IMR-90 (cell line): ENCODE data around the gene CAPN3. TPM values are rescaled to one million over a fixed set of nuclear protein-coding genes. Genes with fewer than 3 reads are reported as not detected.

ENCODE experiments used
- ATAC-seq: fragments of 200-7000 bp; cut with Tn5 transposase; 2 replicates; pipeline ENCODE4 v1.9.1; 2020; ENCODE audit warnings: low read depth, mild to moderate bottlenecking, moderate library complexity
- BruUV-seq: library from RNA; stranded (reverse); fragments of 400-500 nt; replicated peaks from 2 replicates; lab custom pipeline; 2021; lab: Mats Ljungman, UMichigan
- CTCF ChIA-PET: fragments of 300-600 bp; formaldehyde crosslinking; extraction: SDS; loops from one replicate; lab custom pipeline; 2021; ENCODE audit warnings: antibody characterized with exemption; lab: Yijun Ruan, JAX
- POLR2A ChIA-PET: fragments of 300-600 bp; sonication (Branson Sonifier 250); formaldehyde crosslinking; loops from one replicate; lab custom pipeline; 2022; ENCODE audit warnings: antibody characterized with exemption; ENCODE audit not compliant: unreplicated experiment; lab: Charles Lee
- DNase-seq: peaks from one replicate; pipeline ENCODE4 v3.0.0; 2013
- H2AFZ ChIP-seq: replicated peaks from 2 replicates; pipeline ENCODE3; 2013; ENCODE audit warnings: low read length, mild to moderate bottlenecking; ENCODE audit not compliant: poor library complexity
- H2AK5ac ChIP-seq: 2 replicates; pipeline ENCODE4 v1.6.1; 2013; ENCODE audit warnings: low read depth, low read length, inconsistent platforms
- H2AK9ac ChIP-seq: replicated peaks from 2 replicates; pipeline ENCODE3; 2013; ENCODE audit warnings: mild to moderate bottlenecking, low read depth, low read length, moderate library complexity; ENCODE audit not compliant: poor library complexity
- H2BK120ac ChIP-seq: 2 replicates; pipeline ENCODE4 v1.6.1; 2013; ENCODE audit warnings: low read depth, low read length, inconsistent platforms
- H2BK15ac ChIP-seq: 3 replicates; pipeline ENCODE4 v1.6.1; 2013; ENCODE audit warnings: low read depth, low read length, inconsistent platforms
- H2BK20ac ChIP-seq: 2 replicates; pipeline ENCODE4 v1.6.1; 2013; ENCODE audit warnings: low read depth, mild to moderate bottlenecking, inconsistent platforms, low read length, moderate library complexity
- H2BK5ac ChIP-seq: 2 replicates; pipeline ENCODE4 v1.6.1; 2013; ENCODE audit warnings: mild to moderate bottlenecking, low read depth, low read length, inconsistent platforms; ENCODE audit not compliant: poor library complexity, severe bottlenecking
- H3K14ac ChIP-seq: replicated peaks from 2 replicates; pipeline ENCODE4 v1.6.1; 2013; ENCODE audit warnings: low read depth, low read length, inconsistent platforms
- H3K18ac ChIP-seq: 2 replicates; pipeline ENCODE4 v1.6.1; 2013; ENCODE audit warnings: low read depth, low read length, control low read depth
- H3K23ac ChIP-seq: 2 replicates; pipeline ENCODE4 v1.6.1; 2013; ENCODE audit warnings: low read depth, low read length, inconsistent platforms
- H3K27ac ChIP-seq: 2 replicates; pipeline ENCODE4 v1.5.1; 2013; ENCODE audit warnings: mild to moderate bottlenecking, control low read depth, low read length; ENCODE audit not compliant: insufficient read depth
- H3K27me3 ChIP-seq: 2 replicates; pipeline ENCODE4 v1.6.1; 2013; ENCODE audit warnings: low read length; ENCODE audit not compliant: control insufficient read depth, insufficient read depth
- H3K36me3 ChIP-seq: 2 replicates; pipeline ENCODE4 v1.6.1; 2013; ENCODE audit warnings: low read length, mixed read lengths; ENCODE audit not compliant: control insufficient read depth, insufficient read depth
- H3K4ac ChIP-seq: 2 replicates; pipeline ENCODE4 v1.6.1; 2013; ENCODE audit warnings: low read depth, low read length, inconsistent platforms
- H3K4me1 ChIP-seq: 2 replicates; pipeline ENCODE4 v1.6.1; 2013; ENCODE audit warnings: low read length, mixed read lengths; ENCODE audit not compliant: control insufficient read depth, insufficient read depth
- H3K4me2 ChIP-seq: 2 replicates; pipeline ENCODE4 v1.6.1; 2013; ENCODE audit warnings: low read depth, mild to moderate bottlenecking, control low read depth, low read length, moderate library complexity
- H3K4me3 ChIP-seq: 2 replicates; pipeline ENCODE4 v1.5.1; 2013; ENCODE audit warnings: low read depth, mild to moderate bottlenecking, control low read depth, low read length, moderate library complexity; ENCODE audit not compliant: insufficient read depth
- H3K56ac ChIP-seq: 2 replicates; pipeline ENCODE4 v1.6.1; 2013; ENCODE audit warnings: low read length, inconsistent platforms; ENCODE audit not compliant: insufficient read depth; ENCODE audit errors: extremely low read depth
- H3K79me1 ChIP-seq, 2 experiments: 2 replicates each; pipeline ENCODE4 v1.6.1; 2013; ENCODE audit warnings: low read length in 2 of 2, inconsistent platforms in 1 of 2, low read depth in 1 of 2
- H3K9ac ChIP-seq: 2 replicates; pipeline ENCODE4 v1.6.1; 2013; ENCODE audit warnings: low read depth, low read length, control low read depth
- H3K9me1 ChIP-seq: 2 replicates; pipeline ENCODE4 v1.6.1; 2013; ENCODE audit warnings: low read length, inconsistent platforms; ENCODE audit not compliant: insufficient read depth
- H3K9me3 ChIP-seq: 2 replicates; pipeline ENCODE4 v1.6.1; 2013; ENCODE audit warnings: low read length; ENCODE audit not compliant: control insufficient read depth, insufficient read depth
- H4K20me1 ChIP-seq: 2 replicates; pipeline ENCODE4 v1.6.1; 2013; ENCODE audit warnings: low read length, inconsistent platforms; ENCODE audit not compliant: insufficient read depth
- H4K5ac ChIP-seq: 2 replicates; pipeline ENCODE4 v1.6.1; 2013; ENCODE audit warnings: mild to moderate bottlenecking, low read depth, low read length, control low read depth
- H4K8ac ChIP-seq, 2 experiments: 2 replicates each; pipeline ENCODE4 v1.6.1; 2013; ENCODE audit warnings: low read depth in 2 of 2, low read length in 2 of 2, control low read depth in 1 of 2, inconsistent platforms in 1 of 2
- H4K91ac ChIP-seq: 2 replicates; pipeline ENCODE4 v1.6.1; 2013; ENCODE audit warnings: low read depth, low read length, inconsistent platforms; ENCODE audit not compliant: insufficient read depth
- MAFK ChIP-seq: IDR thresholded peaks from 2 replicates; pipeline ENCODE4 v1.6.1; 2012; ENCODE audit warnings: low read depth, low read length, improper control_type of control experiment
- RCOR1 ChIP-seq: IDR thresholded peaks from 2 replicates; pipeline ENCODE4 v1.6.1; 2012; ENCODE audit warnings: mild to moderate bottlenecking, low read length, improper control_type of control experiment; ENCODE audit not compliant: insufficient replicate concordance
- WGBS, 2 experiments: methylation state at CpG; one replicate each; pipeline versions ENCODE4 v1.1.5 to v1.1.7; 2013; ENCODE audit warnings: missing lambda C conversion rate in 2 of 2; ENCODE audit not compliant: insufficient read length in 1 of 2; ENCODE audit errors: extremely low coverage in 2 of 2; 5-methylcytosine and 5-hydroxymethylcytosine counted together
- dilution Hi-C: fragments of 300-500 bp; cut with HindIII; formaldehyde crosslinking; loops from one replicate; pipeline ENCODE4 v1.14.3; 2018; ENCODE audit warnings: low sequenced_read_pairs; ENCODE audit not compliant: unreplicated experiment
- in situ Hi-C: fragments of 300-500 bp; cut with MboI; formaldehyde crosslinking; loops from 3 replicates; pipeline ENCODE4 v1.14.3; 2019; ENCODE audit warnings: low sequenced_read_pairs, inconsistent platforms, mixed read lengths
- intact Hi-C: fragments of 100-400 bp; cut with micrococcal nuclease; formaldehyde crosslinking; loops from 2 replicates; pipeline ENCODE4 v1.10.0; 2022
- polyA plus RNA-seq, 3 experiments: library from polyadenylated mRNA; depleted of rRNA; stranded (reverse); fragments of >200 nt; gene quantifications; 2 replicates each; pipeline ENCODE4 v1.2.3, GENCODE V29; 2012; ENCODE audit warnings: low replicate concordance in 1 of 3
- total RNA-seq: library from RNA; depleted of rRNA; stranded (reverse); fragments of >200 nt; gene quantifications from 2 replicates; pipeline ENCODE4 v1.2.3, GENCODE V29; 2012

CAPN3 gene
- total and polyA plus RNA-seq, 2 of the 4 experiments (the other 2 are of a cell fraction), result 1.1 to 1.4 TPM

DNA sequence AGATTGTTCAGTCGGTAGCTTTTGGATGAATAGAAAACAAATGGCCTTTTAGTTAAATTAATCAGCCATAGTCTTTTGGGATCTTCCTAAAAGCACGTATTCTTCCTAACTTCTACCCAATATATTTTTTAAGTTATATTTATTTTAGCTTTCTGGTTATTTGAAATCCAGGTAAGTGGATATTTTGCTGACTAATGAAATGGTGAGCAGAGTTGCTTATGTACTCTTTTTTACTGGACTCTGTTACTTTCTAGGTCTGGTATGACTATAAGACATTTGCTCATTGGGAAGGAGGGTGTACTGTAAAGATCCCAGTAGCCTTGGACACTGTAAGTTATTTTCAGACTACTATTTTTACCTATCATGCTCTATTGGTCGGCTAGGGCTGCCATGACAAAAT, 13.8 kb upstream of the CAPN3 start:
- no TSS peak for BruUV-seq
- POLR2A ChIA-PET, result no interaction called here
- H3K23ac ChIP-seq, result no peak overlapping the region
- H2AK9ac ChIP-seq, result no peak overlapping the region
- H3K4me2 ChIP-seq, result no peak overlapping the region; the same call in 1 of the 2 replicates
- H3K56ac ChIP-seq, result no peak overlapping the region
- H3K14ac ChIP-seq, result no peak overlapping the region
- H3K9me1 ChIP-seq, result peaks cover 11% of the 10 kb centered on the region
- no peak overlapping the region for H3K4ac ChIP-seq
- no peak overlapping the region for H4K5ac ChIP-seq
- ATAC-seq, result no peak
- H3K4me3 ChIP-seq, result no peak overlapping the region
- intact Hi-C loops, result no loop called here
- no peak overlapping the region for H4K91ac ChIP-seq
- no peak overlapping the region for H2BK120ac ChIP-seq
- CTCF ChIA-PET, result no interaction called here
- no peaks in the 10 kb centered on the region for H3K36me3 ChIP-seq
- no peak overlapping the region for H2BK15ac ChIP-seq
- DNase-seq, result no peak
- 0 out of 4 replicates have a peak, but pooled peaks cover 0 to 5% of the 10 kb centered on the region in 2 experiments for H3K79me1 ChIP-seq
- dilution Hi-C loops, result no loop called here
- WGBS, 2 experiments, result 89% methylated on average over 1 of the region's 3 CpGs; no CpG with 5 or more reads in 1 of the 2 experiments
- no peak overlapping the region for H3K18ac ChIP-seq
- TF ChIP-seq MAFK (peak; percentile 84), RCOR1 (no peak)
- in situ Hi-C loops, result no loop called here
- H2BK20ac ChIP-seq, result no peak overlapping the region
- H2AK5ac ChIP-seq, result no peak overlapping the region
- no peak overlapping the region for H2BK5ac ChIP-seq
- H3K9ac ChIP-seq, result no peak overlapping the region
- peaks cover 11% of the 10 kb centered on the region for H3K4me1 ChIP-seq
- H3K9me3 ChIP-seq, result no peaks in the 10 kb centered on the region
- H3K27me3 ChIP-seq, result no peaks in the 10 kb centered on the region
- H3K27ac ChIP-seq, result no peak overlapping the region
- no peak overlapping the region for H4K8ac ChIP-seq
- H2AFZ ChIP-seq, result no peak overlapping the region
- H4K20me1 ChIP-seq, result no peaks in the 10 kb centered on the region
